ENCODE data around the gene KCNC4. TPM values are rescaled to one million over a fixed set of nuclear protein-coding genes. Genes with fewer than 3 reads are reported as not detected.

The KCNC4 gene
- polyA plus RNA-seq, 1 donor from 2014 or later: 0.57 TPM

DNA sequence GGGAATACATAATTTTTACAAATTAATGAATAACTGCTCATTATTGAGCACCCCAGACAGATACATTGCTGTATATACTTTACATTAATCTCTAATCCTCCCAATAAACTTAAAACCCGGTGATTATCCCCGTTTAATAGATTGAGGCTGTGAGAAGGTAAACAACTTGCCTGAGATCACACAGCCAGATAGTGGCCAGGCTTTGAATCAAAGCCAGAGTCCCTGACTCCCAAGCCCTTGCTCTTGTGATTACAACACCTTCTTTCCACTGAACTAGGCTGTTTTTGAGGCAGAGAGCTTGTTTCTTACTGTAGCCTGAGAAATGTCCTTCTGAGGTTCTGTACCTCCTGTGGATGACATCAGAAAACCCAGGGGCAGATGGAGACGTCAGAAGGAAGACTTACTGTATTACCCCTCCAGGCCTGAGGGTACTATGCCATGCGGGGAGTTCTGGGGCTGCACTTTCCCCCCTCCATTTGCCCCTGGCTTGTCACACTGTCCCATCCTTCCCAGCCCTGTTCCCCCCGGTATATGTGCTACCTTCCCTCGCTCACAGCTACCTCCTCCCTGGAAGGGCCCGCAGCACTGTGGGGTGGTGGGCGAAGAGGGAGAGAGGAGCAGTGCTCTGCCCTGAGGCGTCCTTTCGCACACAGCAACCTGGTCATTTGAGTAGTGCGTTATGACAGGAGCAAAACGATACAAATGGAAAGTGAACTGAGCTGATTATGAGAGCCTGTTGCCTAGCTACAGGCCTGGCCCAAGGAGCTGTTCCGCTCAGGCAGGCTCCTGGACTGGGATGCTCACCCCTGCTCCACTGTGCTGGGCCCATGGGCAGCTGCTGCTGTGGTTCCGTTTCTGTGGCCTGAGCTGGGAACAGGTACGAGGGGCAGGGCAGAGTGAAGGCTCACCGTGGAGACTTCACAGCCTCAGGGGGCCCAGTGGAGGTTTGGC is 4.6 kb downstream of the KCNC4 start:
- no peaks in the 10 kb centered on the region for H3K9me2 ChIP-seq (ENCODE audit: insufficient read depth, low read length)
- no peak overlapping the region for H3K4me2 ChIP-seq (ENCODE audit: low read length)
- peak overlapping the region; percentile 24 for H3K4me3 ChIP-seq (ENCODE audit: low read length)
- no peak overlapping the region for H3K27ac ChIP-seq (ENCODE audit: low read length)
- peaks cover under 1% of the 10 kb centered on the region for H3F3A ChIP-seq (ENCODE audit: insufficient read depth, low read length, poor library complexity, severe bottlenecking)
- H4K20me1 ChIP-seq (ENCODE audit: insufficient read depth): no peaks in the 10 kb centered on the region
- H3K27me3 ChIP-seq (ENCODE audit: insufficient read depth, low read depth, low read length): peaks cover 27% of the 10 kb centered on the region
- no peaks in the 10 kb centered on the region for H3K9me3 ChIP-seq (ENCODE audit: low read length)
- no peak overlapping the region for H3K9ac ChIP-seq (ENCODE audit: low read length)
- H3K79me2 ChIP-seq (replicated peaks; ENCODE audit: insufficient read depth, low read length): no peaks in the 10 kb centered on the region
- H3K36me3 ChIP-seq (ENCODE audit: insufficient read depth, low read length): no peaks in the 10 kb centered on the region
- TF ChIP-seq POLR2AphosphoS5 (IDR thresholded peaks at IDR 0.05) (peak; percentile 74), RAD21 (conservative IDR thresholded peaks at IDR 0.05) (no peak)
- H2AFZ ChIP-seq (ENCODE audit: low read depth, low read length): no peak overlapping the region

GRCh38 chr1:110215621-110216515 is 5.8 kb downstream of the KCNC4 start:
- peaks cover 20% of the 10 kb centered on the region for H3K27me3 ChIP-seq (ENCODE audit: insufficient read depth, low read depth, low read length)
- no peaks in the 10 kb centered on the region for H3K9me2 ChIP-seq (ENCODE audit: insufficient read depth, low read length)
- no peak overlapping the region for H3K27ac ChIP-seq (ENCODE audit: low read length)
- H3K4me3 ChIP-seq (ENCODE audit: low read length): no peak overlapping the region
- TF ChIP-seq EZH2 (IDR thresholded peaks at IDR 0.05; ENCODE audit: borderline replicate concordance, insufficient read depth, low read length, poor library complexity, severe bottlenecking) (no peak), REST (IDR thresholded peaks at IDR 0.05; ENCODE audit: borderline replicate concordance) (no peak), TAF1 (IDR thresholded peaks at IDR 0.05; ENCODE audit: low read depth) (no peak), RAD21 (conservative IDR thresholded peaks at IDR 0.05) (no peak), MXI1 (conservative IDR thresholded peaks at IDR 0.05; ENCODE audit: poor library complexity, severe bottlenecking) (no peak), POLR2AphosphoS5 (IDR thresholded peaks at IDR 0.05) (no peak), EP300 (conservative IDR thresholded peaks at IDR 0.05; ENCODE audit: poor library complexity, severe bottlenecking) (no peak), SMC3 (conservative IDR thresholded peaks at IDR 0.05; ENCODE audit: poor library complexity) (no peak)
- TF ChIP-seq, protein P1, sequence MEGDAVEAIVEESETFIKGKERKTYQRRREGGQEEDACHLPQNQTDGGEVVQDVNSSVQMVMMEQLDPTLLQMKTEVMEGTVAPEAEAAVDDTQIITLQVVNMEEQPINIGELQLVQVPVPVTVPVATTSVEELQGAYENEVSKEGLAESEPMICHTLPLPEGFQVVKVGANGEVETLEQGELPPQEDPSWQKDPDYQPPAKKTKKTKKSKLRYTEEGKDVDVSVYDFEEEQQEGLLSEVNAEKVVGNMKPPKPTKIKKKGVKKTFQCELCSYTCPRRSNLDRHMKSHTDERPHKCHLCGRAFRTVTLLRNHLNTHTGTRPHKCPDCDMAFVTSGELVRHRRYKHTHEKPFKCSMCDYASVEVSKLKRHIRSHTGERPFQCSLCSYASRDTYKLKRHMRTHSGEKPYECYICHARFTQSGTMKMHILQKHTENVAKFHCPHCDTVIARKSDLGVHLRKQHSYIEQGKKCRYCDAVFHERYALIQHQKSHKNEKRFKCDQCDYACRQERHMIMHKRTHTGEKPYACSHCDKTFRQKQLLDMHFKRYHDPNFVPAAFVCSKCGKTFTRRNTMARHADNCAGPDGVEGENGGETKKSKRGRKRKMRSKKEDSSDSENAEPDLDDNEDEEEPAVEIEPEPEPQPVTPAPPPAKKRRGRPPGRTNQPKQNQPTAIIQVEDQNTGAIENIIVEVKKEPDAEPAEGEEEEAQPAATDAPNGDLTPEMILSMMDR (IDR thresholded peaks at IDR 0.05; ENCODE audit: poor library complexity, severe bottlenecking): no peak
- H2AFZ ChIP-seq (ENCODE audit: low read depth, low read length): no peak overlapping the region
- H4K20me1 ChIP-seq (ENCODE audit: insufficient read depth): no peaks in the 10 kb centered on the region
- no peak overlapping the region for H3K9ac ChIP-seq (ENCODE audit: low read length)
- no peaks in the 10 kb centered on the region for H3K9me3 ChIP-seq (ENCODE audit: low read length)
- no peaks in the 10 kb centered on the region for H3K36me3 ChIP-seq (ENCODE audit: insufficient read depth, low read length)
- H3K4me2 ChIP-seq (ENCODE audit: low read length): no peak overlapping the region
- H3F3A ChIP-seq (ENCODE audit: insufficient read depth, low read length, poor library complexity, severe bottlenecking): no peaks in the 10 kb centered on the region
- no peaks in the 10 kb centered on the region for H3K79me2 ChIP-seq (replicated peaks; ENCODE audit: insufficient read depth, low read length)
